Activated CD8-positive, alpha-beta T cell treated with anti-CD3 and anti-CD28 coated beads, Interleukin-2, amount 10 ng/mL, durations not matched to agents 7 days and 5 days (primary cell): Measurements from ENCODE around the gene MED1. TPM values are rescaled to one million over a fixed set of nuclear protein-coding genes. Genes with fewer than 3 reads are reported as not detected.
A peak's percentile ranks its signal among the peaks of the same experiment; 100 is the strongest.
"Not testable (repeated sequence)": the region's sequence is repeated elsewhere in the genome, so short reads cannot be mapped to it uniquely, and the experiment has no call there.

ENCODE experiments used
- ATAC-seq: fragments of 150-1000 bp; cut with Tn5 transposase; one replicate; pipeline ENCODE4 v1.10.0; 2021; ENCODE audit warnings: moderate library complexity
- CTCF ChIA-PET: fragments of 350-600 bp; sonication (Branson Sonifier 250); formaldehyde crosslinking; loops from one replicate; lab custom pipeline; 2021; ENCODE audit warnings: antibody characterized with exemption; lab: Charles Lee
- POLR2A ChIA-PET: fragments of 350-600 bp; sonication (Branson Sonifier 250); formaldehyde crosslinking; loops from one replicate; lab custom pipeline; 2021; ENCODE audit warnings: antibody characterized with exemption; lab: Charles Lee
- DNase-seq: peaks from one replicate; pipeline ENCODE4 v3.0.0-alpha.2; 2020
- H3K27ac Mint-ChIP-seq: one replicate; pipeline ENCODE4 v1.8.0; 2021; ENCODE audit warnings: mild to moderate bottlenecking, mixed read lengths
- H3K27me3 Mint-ChIP-seq: one replicate; pipeline ENCODE4 v1.8.0; 2021; ENCODE audit warnings: low read depth, mixed read lengths
- H3K36me3 Mint-ChIP-seq: one replicate; pipeline ENCODE4 v1.8.0; 2021; ENCODE audit warnings: low read depth, mixed read lengths
- H3K4me1 Mint-ChIP-seq: one replicate; pipeline ENCODE4 v1.8.0; 2021; ENCODE audit warnings: low read depth, mixed read lengths
- H3K4me3 Mint-ChIP-seq: one replicate; pipeline ENCODE4 v1.8.0; 2021; ENCODE audit warnings: mild to moderate bottlenecking, mixed read lengths
- H3K9me3 Mint-ChIP-seq: one replicate; pipeline ENCODE4 v1.8.0; 2022; ENCODE audit warnings: mixed read lengths; ENCODE audit not compliant: insufficient read depth
- total RNA-seq, 2 experiments: library from RNA; stranded (reverse); gene quantifications; one replicate each; pipeline ENCODE4 v1.2.3, GENCODE V29; 2021

Gene MED1
- total RNA-seq, 2 experiments from 2014 or later, result 52.8 to 53.2 TPM

DNA sequence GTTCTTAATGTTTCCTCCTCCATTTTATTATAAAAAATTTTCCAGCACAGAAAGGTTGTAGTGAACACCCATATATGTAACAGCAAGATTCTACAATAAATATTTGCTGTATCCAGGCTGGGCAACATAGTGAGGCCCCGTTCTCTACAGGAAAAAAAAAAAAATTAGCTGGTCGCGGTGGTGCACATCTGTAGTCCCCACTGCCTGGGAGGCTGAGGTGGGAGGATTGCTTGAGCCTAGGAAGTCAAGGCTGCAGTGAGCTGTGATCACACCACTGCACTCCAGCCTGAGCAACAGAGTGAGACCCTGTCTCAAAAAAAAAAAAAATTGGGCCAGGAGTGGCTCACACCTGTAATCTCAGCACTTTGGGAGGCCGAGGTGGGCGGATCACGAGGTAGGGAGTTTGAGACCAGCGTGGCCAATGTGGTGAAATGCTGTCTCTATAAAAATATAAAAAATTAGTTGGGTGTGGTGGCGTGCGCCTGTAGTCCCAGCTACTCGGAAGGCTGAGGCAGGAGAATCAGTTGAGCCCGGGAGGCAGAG lies 13.6 kb upstream of the MED1 start:
- POLR2A ChIA-PET, result interaction anchor here (6.0 kb wide), 1 partner anchor 14 kb away, joined by 134 read pairs; the partner anchor contains the start of gene MED1
- CTCF ChIA-PET, result interaction anchor here (0.8 to 0.9 kb wide), 2 partner anchors 17 to 258 kb away, joined by 3 to 4 read pairs; no protein-coding TSS in a partner anchor
- H3K27ac Mint-ChIP-seq, H3K27me3 Mint-ChIP-seq, H3K9me3 Mint-ChIP-seq, ATAC-seq, DNase-seq: not testable (repeated sequence)
- H3K4me1 Mint-ChIP-seq, result peaks cover 38% of the 10 kb centered on the region
- peaks cover 52% of the 10 kb centered on the region for H3K36me3 Mint-ChIP-seq
- peak overlapping the region; percentile 82 for H3K4me3 Mint-ChIP-seq

DNA sequence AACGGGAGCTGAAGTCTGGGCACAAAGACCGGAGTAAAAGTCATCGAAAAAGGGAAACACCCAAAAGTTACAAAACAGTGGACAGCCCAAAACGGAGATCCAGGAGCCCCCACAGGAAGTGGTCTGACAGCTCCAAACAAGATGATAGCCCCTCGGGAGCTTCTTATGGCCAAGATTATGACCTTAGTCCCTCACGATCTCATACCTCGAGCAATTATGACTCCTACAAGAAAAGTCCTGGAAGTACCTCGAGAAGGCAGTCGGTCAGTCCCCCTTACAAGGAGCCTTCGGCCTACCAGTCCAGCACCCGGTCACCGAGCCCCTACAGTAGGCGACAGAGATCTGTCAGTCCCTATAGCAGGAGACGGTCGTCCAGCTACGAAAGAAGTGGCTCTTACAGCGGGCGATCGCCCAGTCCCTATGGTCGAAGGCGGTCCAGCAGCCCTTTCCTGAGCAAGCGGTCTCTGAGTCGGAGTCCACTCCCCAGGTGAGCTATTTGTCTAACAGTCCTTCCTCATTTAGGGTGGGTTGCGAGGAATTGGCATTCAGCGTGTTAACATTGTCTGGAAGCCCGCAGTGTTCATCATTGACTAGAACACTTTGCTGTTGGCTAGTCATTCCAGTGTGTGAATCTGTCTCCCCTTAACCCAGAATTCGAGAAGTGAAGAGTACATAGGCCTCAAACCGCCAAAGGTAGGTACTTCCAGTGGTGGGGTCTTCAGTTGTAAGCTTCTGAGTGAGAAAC lies 11.7 kb upstream of the MED1 start:
- Mint-ChIP-seq H3K36me3 (peaks cover 47% of the 10 kb centered on the region), H3K27me3 (no peaks in the 10 kb centered on the region), H3K27ac (peak overlapping the region; percentile 94), H3K4me3 (peak overlapping the region; percentile 82), H3K4me1 (peaks cover 36% of the 10 kb centered on the region), H3K9me3 (no peaks in the 10 kb centered on the region)
- POLR2A ChIA-PET, result interaction anchor here (0.6 to 6.0 kb wide), 5 partner anchors 12 to 463 kb away, joined by 3 to 134 read pairs (median 3); partner anchors contain the start of genes FBXL20 and MED1
- ATAC-seq (no peak), DNase-seq (peak; percentile 28)
- CTCF ChIA-PET, result interaction anchor here (0.6 to 3.2 kb wide), 4 partner anchors 12 to 1068 kb away, joined by 3 to 25 read pairs (median 6); partner anchors contain the start of gene MED1

DNA sequence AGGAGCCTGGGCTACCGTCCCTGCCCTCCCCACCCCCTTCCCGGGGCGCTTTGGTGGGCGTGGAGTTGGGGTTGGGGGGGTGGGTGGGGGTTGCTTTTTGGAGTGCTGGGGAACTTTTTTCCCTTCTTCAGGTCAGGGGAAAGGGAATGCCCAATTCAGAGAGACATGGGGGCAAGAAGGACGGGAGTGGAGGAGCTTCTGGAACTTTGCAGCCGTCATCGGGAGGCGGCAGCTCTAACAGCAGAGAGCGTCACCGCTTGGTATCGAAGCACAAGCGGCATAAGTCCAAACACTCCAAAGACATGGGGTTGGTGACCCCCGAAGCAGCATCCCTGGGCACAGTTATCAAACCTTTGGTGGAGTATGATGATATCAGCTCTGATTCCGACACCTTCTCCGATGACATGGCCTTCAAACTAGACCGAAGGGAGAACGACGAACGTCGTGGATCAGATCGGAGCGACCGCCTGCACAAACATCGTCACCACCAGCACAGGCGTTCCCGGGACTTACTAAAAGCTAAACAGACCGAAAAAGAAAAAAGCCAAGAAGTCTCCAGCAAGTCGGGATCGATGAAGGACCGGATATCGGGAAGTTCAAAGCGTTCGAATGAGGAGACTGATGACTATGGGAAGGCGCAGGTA lies 11.0 kb upstream of the MED1 start:
- ChIA-PET POLR2A (interaction anchor here (0.5 to 6.0 kb wide), 9 partner anchors 11 to 608 kb away, joined by 3 to 134 read pairs (median 3); partner anchors contain the start of genes FBXL20 and MED1), CTCF (interaction anchor here (0.6 to 3.2 kb wide), 6 partner anchors 11 to 1068 kb away, joined by 3 to 25 read pairs (median 4); partner anchors contain the start of gene MED1)
- DNase-seq (no peak), ATAC-seq (peak; percentile 15)
- peak overlapping the region; percentile 94 for H3K27ac Mint-ChIP-seq
- H3K9me3 Mint-ChIP-seq, result no peaks in the 10 kb centered on the region
- peaks cover 30% of the 10 kb centered on the region for H3K4me1 Mint-ChIP-seq
- no peaks in the 10 kb centered on the region for H3K27me3 Mint-ChIP-seq
- peak overlapping the region; percentile 82 for H3K4me3 Mint-ChIP-seq
- peaks cover 41% of the 10 kb centered on the region for H3K36me3 Mint-ChIP-seq

DNA sequence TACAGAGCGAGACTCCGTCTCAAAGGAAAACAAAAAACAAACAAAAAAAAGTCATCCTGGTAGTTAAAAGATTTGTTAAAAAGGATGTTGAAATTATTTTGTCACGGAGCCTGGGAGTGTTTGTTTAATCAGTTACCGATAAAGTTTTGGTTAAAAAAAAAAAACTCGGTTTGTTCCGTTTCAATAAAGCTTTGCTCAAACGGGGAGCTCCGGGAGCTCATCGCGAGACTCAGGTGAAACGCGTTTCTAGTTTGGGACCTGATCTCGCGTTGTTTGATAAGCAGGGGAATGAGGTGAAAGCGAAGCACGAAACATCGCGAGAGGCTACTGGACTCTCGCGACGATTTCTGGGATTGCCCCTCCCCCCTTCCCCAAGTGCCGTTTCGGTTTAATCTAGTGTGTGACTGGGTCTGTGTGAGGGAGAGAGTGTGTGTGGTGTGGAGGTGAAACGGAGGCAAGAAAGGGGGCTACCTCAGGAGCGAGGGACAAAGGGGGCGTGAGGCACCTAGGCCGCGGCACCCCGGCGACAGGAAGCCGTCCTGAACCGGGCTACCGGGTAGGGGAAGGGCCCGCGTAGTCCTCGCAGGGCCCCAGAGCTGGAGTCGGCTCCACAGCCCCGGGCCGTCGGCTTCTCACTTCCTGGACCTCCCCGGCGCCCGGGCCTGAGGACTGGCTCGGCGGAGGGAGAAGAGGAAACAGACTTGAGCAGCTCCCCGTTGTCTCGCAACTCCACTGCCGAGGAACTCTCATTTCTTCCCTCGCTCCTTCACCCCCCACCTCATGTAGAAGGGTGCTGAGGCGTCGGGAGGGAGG lies 10.3 kb upstream of the MED1 start, which contains the start of gene CDK12:
Gene CDK12, plus strand, starts transcription at position 374 of the 813 bp plus-strand sequence. CDS start 586 bp downstream, outside the sequence.
- DNase-seq, result peak; percentile 98

DNA sequence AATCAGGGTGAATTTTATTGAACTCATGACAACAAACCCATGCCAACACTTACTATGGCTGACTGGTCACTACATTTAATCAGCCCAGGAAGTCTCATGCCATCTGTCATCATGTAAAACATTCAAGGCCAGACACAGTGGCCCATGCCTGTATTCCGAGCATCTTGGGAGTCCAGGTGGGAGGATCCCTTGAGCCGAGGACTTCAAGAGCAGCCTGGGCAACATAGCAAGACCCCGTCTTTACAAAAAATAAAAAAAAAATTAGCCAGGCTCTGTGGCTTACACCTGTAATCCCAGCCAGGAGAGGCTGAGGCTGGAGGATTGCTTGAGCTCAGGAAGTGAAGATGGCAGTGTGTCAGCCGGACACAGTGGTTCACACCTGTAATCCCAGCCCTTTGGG lies 4.9 kb upstream of the MED1 start:
- no peak for DNase-seq
- H3K4me1 Mint-ChIP-seq, result peaks cover 13% of the 10 kb centered on the region
- H3K27me3 Mint-ChIP-seq, result no peaks in the 10 kb centered on the region
- no peak overlapping the region for H3K4me3 Mint-ChIP-seq
- POLR2A ChIA-PET, result no interaction called here
- H3K9me3 Mint-ChIP-seq, result no peaks in the 10 kb centered on the region
- no peaks in the 10 kb centered on the region for H3K36me3 Mint-ChIP-seq
- CTCF ChIA-PET, result interaction anchor here (0.6 kb wide), 1 partner anchor 27 kb away, joined by 3 read pairs; no protein-coding TSS in a partner anchor
- ATAC-seq, result no peak
- H3K27ac Mint-ChIP-seq, result no peak overlapping the region

More for the DNA sequence above, 10.3 kb upstream of the MED1 start, which contains the start of gene CDK12:
- H3K27me3 Mint-ChIP-seq, result no peaks in the 10 kb centered on the region
- POLR2A ChIA-PET, result interaction anchor here (0.5 to 6.0 kb wide), 22 partner anchors 8 to 1107 kb away, joined by 3 to 134 read pairs (median 3); partner anchors contain the start of genes FBXL20, MED1, RPL19 and STAC2
- ATAC-seq, result peak; percentile 89
- peaks cover 26% of the 10 kb centered on the region for H3K4me1 Mint-ChIP-seq
- no peaks in the 10 kb centered on the region for H3K9me3 Mint-ChIP-seq
- CTCF ChIA-PET, result interaction anchor here (0.6 to 3.2 kb wide), 10 partner anchors 10 to 255 kb away, joined by 3 to 25 read pairs (median 3); partner anchors contain the start of gene MED1
- H3K27ac Mint-ChIP-seq, result peak within 1 kb of the TSS; percentile 94
- peak within 1 kb of the TSS; percentile 82 for H3K4me3 Mint-ChIP-seq
- peaks cover 37% of the 10 kb centered on the region for H3K36me3 Mint-ChIP-seq

DNA sequence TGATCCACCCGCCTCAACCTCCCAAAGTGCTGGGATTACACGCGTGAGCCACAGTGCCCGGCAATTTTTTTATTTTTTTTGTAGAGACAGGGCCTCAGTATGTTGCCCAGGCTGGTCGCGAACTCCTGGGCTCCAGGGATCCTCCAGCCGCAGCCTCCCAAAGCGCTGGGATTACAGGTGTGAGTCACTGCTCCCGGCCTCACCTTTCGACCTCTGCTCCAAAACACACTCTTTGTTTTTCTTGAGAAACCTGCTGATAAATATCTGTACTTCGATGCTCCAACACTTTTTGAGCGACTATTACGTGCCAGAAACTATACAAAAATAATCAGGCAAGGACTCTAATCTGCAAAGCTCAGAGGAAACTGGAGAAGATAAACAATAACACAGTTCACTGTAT lies 1.0 kb downstream of the MED1 start:
- H3K27ac Mint-ChIP-seq, result peak overlapping the region; percentile 95
- ChIA-PET POLR2A (interaction anchor here (1.1 to 5.8 kb wide), 2 partner anchors 12 to 51 kb away, joined by 4 to 134 read pairs; partner anchors contain the start of gene CDK12), CTCF (interaction anchor here (2.6 to 4.7 kb wide), 2 partner anchors 11 to 12 kb away, joined by 9 to 25 read pairs; partner anchors contain the start of gene CDK12)
- no peaks in the 10 kb centered on the region for H3K9me3 Mint-ChIP-seq
- DNase-seq, result no peak
- no peaks in the 10 kb centered on the region for H3K27me3 Mint-ChIP-seq
- H3K36me3 Mint-ChIP-seq, result peaks cover 20% of the 10 kb centered on the region
- ATAC-seq, result no peak
- H3K4me1 Mint-ChIP-seq, result peaks cover 30% of the 10 kb centered on the region
- H3K4me3 Mint-ChIP-seq, result peak overlapping the region; percentile 98

DNA sequence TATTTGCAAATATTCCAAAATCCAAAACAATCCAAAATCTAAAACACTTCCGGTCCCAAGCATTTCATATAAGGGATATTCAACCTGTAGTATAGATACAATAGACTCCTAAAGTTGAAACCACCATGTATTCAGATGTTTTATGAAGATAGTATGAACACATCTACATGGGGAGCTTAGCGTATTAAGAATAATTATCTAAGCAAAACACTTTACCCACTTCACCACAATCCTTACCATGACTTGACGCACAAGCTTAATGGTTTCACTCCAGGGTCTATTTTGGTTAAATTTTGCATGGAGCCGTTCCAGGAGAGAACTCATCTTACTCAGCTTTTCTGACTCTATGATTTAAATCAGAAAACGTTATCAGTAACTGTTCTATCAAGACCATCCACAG lies 3.5 kb downstream of the MED1 start:
- ChIA-PET POLR2A (interaction anchor here (0.5 kb wide), 1 partner anchor 13 kb away, joined by 3 read pairs; the partner anchor contains the start of gene CDK12), CTCF (interaction anchor here (0.9 kb wide), 1 partner anchor 17 kb away, joined by 3 read pairs; no protein-coding TSS in a partner anchor)
- ATAC-seq (no peak), DNase-seq (no peak)
- H3K27me3 Mint-ChIP-seq, result no peaks in the 10 kb centered on the region
- H3K36me3 Mint-ChIP-seq, result peaks cover 32% of the 10 kb centered on the region
- peaks cover 28% of the 10 kb centered on the region for H3K4me1 Mint-ChIP-seq
- H3K4me3 Mint-ChIP-seq, result no peak overlapping the region
- no peak overlapping the region for H3K27ac Mint-ChIP-seq
- no peaks in the 10 kb centered on the region for H3K9me3 Mint-ChIP-seq

DNA sequence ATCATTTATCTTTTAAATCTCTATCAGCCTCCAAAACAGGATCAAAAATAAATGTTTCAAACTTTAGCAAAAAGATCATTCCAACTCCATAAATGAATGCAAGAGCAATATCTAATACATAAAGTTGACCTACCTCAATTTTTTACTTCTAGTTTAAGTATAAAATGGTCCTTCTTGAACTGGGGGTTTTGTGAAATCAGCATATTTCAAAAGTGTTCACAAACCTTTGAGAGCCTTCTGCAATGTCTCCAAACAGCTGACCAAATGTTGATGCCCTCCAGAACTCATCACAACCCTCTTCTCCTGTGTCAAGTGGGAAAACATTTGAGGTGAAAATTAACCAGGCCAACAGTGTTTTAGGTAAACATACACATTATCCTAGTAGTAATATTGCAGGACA lies 7.7 kb downstream of the MED1 start:
- no peaks in the 10 kb centered on the region for H3K9me3 Mint-ChIP-seq
- DNase-seq, result no peak
- no peak overlapping the region for H3K27ac Mint-ChIP-seq
- H3K4me3 Mint-ChIP-seq, result no peak overlapping the region
- POLR2A ChIA-PET, result no interaction called here
- peaks cover 49% of the 10 kb centered on the region for H3K36me3 Mint-ChIP-seq
- peaks cover 7% of the 10 kb centered on the region for H3K4me1 Mint-ChIP-seq
- no peak for ATAC-seq
- CTCF ChIA-PET, result no interaction called here
- no peaks in the 10 kb centered on the region for H3K27me3 Mint-ChIP-seq

DNA sequence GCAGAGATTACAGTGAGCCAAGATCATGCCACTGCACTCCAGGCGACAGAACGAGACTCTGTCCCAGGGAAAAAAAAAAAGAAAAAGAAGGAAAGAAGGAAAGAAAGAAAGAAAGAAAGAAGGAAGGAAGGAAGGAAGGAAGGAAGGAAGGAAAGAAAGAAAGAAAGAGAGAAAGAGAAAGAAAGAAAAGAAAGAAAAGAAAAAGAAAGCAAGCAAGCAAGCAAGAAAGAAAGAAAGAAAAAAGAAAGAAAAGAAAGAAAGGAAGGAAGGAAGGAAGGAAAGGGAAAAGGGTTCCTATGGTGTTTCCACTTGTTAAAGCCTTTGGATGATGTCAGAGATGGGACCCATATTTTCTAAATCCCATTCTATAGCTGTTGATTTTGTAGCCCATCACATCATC lies 11.2 kb downstream of the MED1 start:
- ATAC-seq, H3K9me3 Mint-ChIP-seq, DNase-seq, H3K4me3 Mint-ChIP-seq, POLR2A ChIA-PET, H3K27ac Mint-ChIP-seq, H3K27me3 Mint-ChIP-seq, H3K4me1 Mint-ChIP-seq: not testable (repeated sequence)
- CTCF ChIA-PET, result interaction anchor here (1.0 kb wide), 1 partner anchor 21 kb away, joined by 3 read pairs; the partner anchor contains the start of gene CDK12
- H3K36me3 Mint-ChIP-seq, result peaks cover 47% of the 10 kb centered on the region

DNA sequence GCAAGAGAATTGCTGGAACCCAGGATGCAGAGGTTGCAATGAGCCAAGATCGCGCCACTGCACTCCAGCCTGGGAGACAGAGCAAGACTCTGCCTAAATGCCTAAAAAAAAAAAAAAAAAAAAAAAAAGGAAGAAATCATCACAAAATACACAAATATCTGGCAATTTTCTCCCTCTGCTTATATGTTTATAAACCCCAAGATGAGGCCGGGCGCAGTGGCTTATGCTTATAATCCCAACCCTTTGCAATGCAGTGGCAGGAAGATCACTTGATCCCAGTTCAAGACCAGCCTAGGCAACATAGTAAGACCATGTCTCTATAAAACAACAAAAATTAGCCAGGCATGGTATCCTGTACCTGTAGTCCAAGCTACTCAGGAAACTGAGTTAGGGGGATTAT lies 21.5 kb downstream of the MED1 start:
- H3K27ac Mint-ChIP-seq, result no peak overlapping the region
- H3K27me3 Mint-ChIP-seq, result no peaks in the 10 kb centered on the region
- no peaks in the 10 kb centered on the region for H3K4me1 Mint-ChIP-seq
- ChIA-PET POLR2A (interaction anchor here (0.6 to 1.2 kb wide), 2 partner anchors 24 to 792 kb away, joined by 3 to 4 read pairs; no protein-coding TSS in a partner anchor), CTCF (no interaction called here)
- H3K36me3 Mint-ChIP-seq, result peaks cover 38% of the 10 kb centered on the region
- DNase-seq, result no peak
- H3K4me3 Mint-ChIP-seq, result no peak overlapping the region
- no peak for ATAC-seq
- no peaks in the 10 kb centered on the region for H3K9me3 Mint-ChIP-seq
